GM21619 (cell line): ENCODE measurements around the gene ITPRID2.
A peak's percentile ranks its signal among the peaks of the same experiment; 100 is the strongest.
"Not testable (repeated sequence)": the region's sequence is repeated elsewhere in the genome, so short reads cannot be mapped to it uniquely, and the experiment has no call there.

Experiments
- ATAC-seq: cut with Tn5 transposase; IDR thresholded peaks from one replicate; pipeline ENCODE4 v1.9.1; 2021; ENCODE audit not compliant: unreplicated experiment

ITPRID2 gene

DNA sequence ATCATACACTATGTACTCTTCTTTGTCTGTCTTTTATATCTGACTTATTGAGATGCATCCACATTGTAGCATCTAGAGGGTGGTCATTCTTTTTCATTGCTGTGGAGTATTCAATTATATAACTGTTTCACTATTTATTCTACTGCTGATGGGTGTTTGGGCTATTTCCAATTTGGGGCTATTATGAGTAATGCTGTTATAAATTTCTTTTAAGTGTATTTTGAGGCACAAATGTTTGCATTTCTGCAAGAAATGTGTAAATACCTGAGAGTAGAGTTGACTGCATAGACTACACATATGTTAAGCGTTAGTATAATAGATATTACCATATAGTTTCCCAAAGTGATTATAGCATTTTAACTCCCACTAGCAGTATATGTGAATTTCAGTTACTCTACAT lies 67.2 kb downstream of the ITPRID2 start:
- no peak for ATAC-seq

DNA sequence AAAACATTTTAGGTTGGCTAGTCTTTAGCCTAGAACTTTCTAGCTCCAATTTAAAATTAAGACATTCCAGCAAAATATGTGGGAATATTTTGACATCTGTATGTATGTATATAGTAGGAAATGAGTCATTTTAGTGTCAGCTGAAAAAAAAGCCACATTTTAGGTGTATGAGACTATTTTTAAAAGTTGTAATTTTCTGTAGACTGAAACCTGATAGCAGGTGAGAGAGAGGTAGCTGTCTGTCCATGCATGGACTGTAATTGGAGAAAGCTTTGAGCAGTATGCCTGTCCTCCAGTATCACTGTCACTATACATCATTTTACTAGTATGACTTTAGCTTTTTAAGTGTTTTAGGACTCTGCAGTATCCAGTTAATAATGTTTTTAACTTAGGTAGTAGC lies 68.0 kb downstream of the ITPRID2 start:
- no peak for ATAC-seq

DNA sequence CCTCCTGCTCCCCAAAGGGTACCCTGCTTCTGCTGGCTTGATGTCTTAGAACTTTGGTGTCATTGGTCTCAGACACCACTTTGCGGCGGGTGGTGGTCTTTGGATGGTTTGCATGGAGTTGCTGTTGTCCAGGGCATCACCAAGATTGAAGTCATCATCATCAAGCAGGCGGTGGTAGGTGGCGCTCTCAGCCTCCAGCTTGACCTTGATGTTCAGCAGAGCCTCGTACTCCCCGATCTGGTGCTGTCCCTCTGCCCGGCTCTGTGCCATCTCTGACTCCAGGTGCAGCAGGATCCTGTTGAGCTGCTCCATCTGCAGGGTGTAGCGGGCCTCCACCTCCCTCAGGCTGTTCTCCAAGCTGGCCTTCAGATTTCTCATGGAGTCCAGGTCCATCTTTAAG lies 69.6 kb downstream of the ITPRID2 start:
- not testable (repeated sequence) for ATAC-seq

DNA sequence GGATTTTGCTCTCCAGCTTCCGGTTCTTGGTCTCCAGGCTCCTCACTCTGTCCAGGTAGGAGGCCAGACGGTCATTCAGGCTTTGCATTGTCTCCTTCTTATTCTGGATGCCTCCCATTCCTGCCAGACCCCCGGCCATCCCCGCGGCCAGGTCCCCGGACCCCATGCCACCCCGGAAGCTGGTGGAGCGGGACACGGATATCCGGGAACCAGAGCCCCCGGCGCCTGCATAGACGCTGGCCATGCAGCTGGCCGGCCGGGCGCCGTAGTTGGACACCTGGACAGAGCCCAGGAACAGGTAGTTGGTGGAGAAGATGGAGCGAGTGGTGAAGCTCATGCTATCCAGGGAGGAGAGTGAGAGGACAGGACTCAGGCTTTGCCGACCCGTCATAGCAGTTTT lies 70.6 kb downstream of the ITPRID2 start:
- no peak for ATAC-seq

DNA sequence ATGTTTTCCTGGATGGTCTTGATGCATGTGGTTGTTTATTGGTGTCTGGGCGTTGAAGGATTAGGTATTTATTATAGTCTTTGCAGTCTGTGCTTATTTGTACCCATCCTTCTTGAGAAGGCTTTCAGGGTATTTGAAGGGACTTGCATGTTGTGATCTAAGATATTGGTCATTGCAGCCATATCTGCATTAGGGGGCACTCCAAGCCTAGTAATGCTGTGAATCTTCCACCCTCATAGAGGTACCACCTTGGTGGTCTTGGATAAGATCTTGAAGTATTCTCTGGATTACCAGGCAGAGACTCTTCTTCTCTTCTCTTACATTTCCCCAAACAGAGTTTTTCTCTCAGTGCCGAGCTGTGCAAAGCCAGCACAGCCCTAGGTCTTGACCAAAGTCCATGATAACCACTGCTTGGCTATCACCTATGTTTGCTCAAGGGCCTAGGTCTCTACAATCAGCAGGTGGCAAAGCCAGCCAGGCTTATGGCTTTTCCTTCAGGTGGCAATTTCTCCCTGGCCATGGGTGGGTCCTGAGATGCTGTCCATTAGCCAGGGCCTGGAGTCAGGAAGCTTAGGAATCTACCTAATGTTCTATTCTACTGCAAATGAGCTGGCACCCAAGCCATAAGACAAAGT lies 78.7 kb downstream of the ITPRID2 start:
- no peak for ATAC-seq

DNA sequence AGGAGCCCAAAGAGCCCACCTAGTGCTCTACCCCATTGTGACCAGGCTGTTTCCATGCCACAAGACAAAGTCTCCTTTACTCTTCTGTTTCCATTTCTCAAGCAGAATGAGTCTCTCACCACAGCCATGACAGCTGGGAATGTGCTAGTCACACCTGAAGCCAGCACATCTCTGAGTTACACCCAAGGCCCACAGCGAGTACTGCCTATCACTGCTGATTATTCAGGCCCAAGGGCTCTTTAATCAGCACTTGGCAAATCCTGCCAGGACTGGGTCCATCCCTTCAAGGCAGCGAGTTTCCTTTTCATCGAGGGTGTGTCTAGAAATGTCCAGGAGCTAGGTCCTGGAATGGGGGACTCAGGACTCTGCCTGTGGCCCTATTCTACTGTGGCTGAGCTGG lies 79.5 kb downstream of the ITPRID2 start:
- no peak for ATAC-seq

DNA sequence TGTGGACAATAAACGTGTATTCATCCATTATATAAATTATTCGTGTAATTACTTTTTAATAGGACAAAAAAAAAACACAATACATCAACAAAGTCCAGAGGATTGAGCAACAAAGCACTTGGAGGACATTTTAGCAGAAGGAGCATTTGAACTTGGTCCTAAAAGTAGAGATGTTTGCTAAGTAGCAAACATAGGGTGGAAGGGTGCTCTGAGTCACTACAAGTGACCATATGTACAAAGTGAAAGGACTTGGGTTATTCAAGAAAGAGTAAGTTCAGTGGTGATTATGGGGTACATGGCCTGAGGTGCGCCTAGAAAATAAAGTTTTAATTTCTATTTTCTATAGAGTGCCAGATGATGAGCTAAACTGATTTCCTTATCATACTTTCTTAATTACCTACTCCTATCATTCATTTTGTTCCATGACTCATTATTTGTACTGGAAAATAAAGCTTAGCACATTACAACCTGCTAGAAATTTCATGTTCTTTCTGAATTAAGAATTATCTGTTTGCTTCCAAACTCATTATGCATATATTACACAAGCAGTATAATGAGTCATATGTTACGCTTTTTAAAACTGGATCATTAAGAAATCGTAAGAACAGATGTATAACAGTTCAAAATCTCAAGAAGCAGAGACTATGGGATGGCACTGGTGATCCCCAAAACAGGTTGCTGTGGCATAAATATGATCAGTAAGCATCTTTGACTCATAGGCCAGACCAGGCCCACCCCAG lies 81.1 kb downstream of the ITPRID2 start:
- ATAC-seq, result no peak

DNA sequence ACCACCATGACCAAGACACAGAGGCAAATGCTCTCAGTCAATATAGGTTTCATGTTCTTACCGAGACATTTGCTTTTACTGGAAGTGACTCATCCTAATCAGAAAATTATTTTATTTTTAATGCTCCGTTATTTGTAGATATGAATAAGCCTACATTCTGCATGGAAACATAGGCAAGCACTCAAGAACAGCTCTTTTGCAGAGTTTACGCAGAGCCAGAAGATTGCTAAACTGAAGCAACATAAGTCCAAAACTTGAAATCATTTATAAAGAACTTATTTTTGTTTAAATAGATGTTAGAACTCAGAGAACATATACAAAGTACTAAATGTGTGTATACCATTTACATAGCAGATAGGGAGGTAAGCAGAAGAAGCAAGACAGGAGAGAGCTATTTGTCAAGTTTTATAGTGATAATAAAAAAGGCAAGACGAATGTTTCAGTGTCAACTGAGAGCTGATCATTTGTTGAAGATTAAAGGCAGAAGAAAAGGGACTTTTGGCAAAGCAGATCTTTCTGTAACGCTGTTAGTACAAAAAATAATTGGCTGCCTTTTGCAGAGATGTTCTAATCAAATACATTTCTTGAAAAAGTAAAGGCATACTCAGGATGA lies 81.7 kb downstream of the ITPRID2 start:
- no peak for ATAC-seq

DNA sequence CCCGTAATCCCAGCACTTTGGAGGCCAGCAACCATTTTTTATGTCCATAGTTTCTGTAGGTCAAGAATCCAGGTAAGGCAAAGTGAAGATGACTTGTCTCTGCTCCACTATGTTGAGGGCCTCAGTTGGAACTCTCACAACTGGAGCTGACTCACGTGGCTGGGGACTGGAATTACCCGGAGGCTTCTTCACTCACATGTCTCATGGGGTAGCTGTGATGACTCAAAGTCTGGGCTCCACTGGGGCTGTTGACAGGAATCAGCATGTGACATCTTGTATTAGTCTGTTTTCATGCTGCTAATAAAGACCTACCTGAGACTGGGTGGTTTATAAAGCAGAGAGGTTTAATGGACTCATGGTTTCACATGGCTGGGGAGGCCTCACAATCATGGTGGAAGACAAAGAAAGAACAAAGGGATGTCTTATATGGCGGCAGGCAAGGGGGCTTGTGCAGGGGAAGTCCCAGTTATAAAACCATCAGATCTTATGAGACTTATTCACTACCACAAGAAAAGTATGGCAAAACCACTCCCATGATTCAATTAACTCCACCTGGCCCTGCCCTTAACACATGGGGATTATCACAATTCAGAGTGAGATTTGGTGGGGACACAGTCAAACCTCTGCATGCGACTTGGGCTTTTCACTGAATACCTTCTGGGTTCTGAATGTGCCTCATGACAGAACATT lies 86.3 kb downstream of the ITPRID2 start:
- ATAC-seq, result peak; percentile 58

DNA sequence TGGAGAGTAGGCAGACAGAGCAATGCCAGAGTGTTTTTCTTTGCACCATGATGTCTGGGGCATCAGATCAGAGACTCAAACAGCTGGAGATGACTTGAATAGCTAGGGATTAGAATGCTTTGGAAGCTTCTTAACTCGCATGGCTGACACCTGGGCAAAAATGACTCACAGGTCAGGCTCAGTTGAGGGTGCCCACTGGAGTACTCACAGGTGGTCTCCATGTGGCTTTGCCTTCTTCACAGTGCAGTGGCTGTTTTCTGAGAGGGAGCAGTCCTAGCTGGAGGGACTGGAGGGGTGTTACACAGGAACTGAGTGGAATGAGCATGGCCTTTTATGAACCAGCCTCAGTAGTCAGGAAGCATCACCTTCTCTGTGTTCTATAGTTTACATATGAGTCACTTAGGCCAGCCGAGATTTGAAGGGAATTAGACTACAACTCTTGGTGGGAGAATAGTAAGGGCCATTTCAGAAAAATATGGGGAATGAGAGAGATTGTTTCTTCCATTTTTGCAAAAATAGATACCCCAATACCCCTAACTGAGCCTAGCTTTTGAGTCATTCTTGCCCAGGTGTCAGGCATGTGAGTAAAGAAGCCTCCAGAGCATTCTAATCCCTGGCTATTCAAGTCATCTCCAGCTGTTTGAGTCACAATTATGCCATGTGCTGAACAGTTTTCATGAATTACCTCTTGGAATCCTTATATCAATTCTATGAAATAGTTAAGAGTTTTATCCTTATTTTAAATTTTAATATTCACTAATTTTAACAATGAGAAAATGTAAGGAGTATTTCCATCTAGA lies 87.0 kb downstream of the ITPRID2 start:
- peak; percentile 20 for ATAC-seq
